Breast epithelium (tissue), 4 donors: ENCODE measurements around the gene SCN2B. TPM values are rescaled to one million over a fixed set of nuclear protein-coding genes. Genes with fewer than 3 reads are reported as not detected.

Source experiments
- DNase-seq, 2 donors: peaks; one replicate each; pipeline ENCODE4 v3.0.0-alpha.2; 2019; ENCODE audit warnings: low spot score in 2 of 2
- H3K27ac ChIP-seq, 2 donors: fragments of 200-600 bp; sonication (generic) in 1 of 2; one replicate each; pipeline ENCODE4 v1.5.1; 2016 to 2019; ENCODE audit warnings: mild to moderate bottlenecking in 1 of 2
- H3K27me3 ChIP-seq, 2 donors: fragments of 200-600 bp; sonication (generic) in 1 of 2; one replicate each; pipeline versions ENCODE4 v1.5.1 to v1.6.0; 2017 to 2019; ENCODE audit warnings: control low read depth in 1 of 2, mild to moderate bottlenecking in 1 of 2
- H3K36me3 ChIP-seq: fragments of 200-600 bp; one replicate; pipeline ENCODE4 v1.5.1; 2019
- H3K4me1 ChIP-seq, 2 donors: fragments of 200-600 bp; sonication (generic); one replicate each; pipeline ENCODE4 v1.5.1; 2016 to 2019; ENCODE audit warnings: control low read depth in 1 of 2
- H3K4me3 ChIP-seq, 3 donors: fragments of 200-600 bp; sonication (generic); 1 replicate in 2 of 3; 2 replicates in 1 of 3; pipeline ENCODE4 v1.5.1; 2016 to 2019; ENCODE audit warnings: mild to moderate bottlenecking in 3 of 3, moderate library complexity in 2 of 3
- H3K9me3 ChIP-seq, 2 donors: fragments of 200-600 bp; sonication (generic) in 1 of 2; one replicate each; pipeline ENCODE4 v1.5.1; 2016 to 2019; ENCODE audit warnings: control low read depth in 1 of 2
- POLR2A ChIP-seq: fragments of 450-650 bp; IDR thresholded peaks from one replicate; pipeline ENCODE4 v1.6.1; 2016; ENCODE audit warnings: antibody characterized with exemption, mild to moderate bottlenecking, moderate library complexity
- POLR2AphosphoS5 ChIP-seq, 3 donors: sonication (generic); formaldehyde crosslinking; IDR thresholded peaks; one replicate each; pipeline ENCODE4 v1.6.1; 2017; ENCODE audit warnings: antibody characterized with exemption in 3 of 3
- intact Hi-C: fragments of 100-400 bp; cut with DNase I; formaldehyde crosslinking; loops from one replicate; pipeline ENCODE4 v1.15.1; 2023; ENCODE audit warnings: low total_unique reads
- total RNA-seq, 3 donors: library from RNA; depleted of rRNA; stranded (reverse); fragments of >200 nt; gene quantifications; one replicate each; pipeline ENCODE4 v1.1.0, GENCODE V29; 2016
- TF ChIP-seq, protein P1 (sequence below), 3 donors: fragments of 450-650 bp; IDR thresholded peaks; one replicate each; pipeline ENCODE4 v1.5.1; 2016 to 2017; ENCODE audit warnings: antibody characterized with exemption in 3 of 3, mild to moderate bottlenecking in 3 of 3, moderate library complexity in 3 of 3

Gene SCN2B
- total RNA-seq, 3 donors from 2014 or later = under 0.01 to 0.88 (median 0.16) TPM

DNA sequence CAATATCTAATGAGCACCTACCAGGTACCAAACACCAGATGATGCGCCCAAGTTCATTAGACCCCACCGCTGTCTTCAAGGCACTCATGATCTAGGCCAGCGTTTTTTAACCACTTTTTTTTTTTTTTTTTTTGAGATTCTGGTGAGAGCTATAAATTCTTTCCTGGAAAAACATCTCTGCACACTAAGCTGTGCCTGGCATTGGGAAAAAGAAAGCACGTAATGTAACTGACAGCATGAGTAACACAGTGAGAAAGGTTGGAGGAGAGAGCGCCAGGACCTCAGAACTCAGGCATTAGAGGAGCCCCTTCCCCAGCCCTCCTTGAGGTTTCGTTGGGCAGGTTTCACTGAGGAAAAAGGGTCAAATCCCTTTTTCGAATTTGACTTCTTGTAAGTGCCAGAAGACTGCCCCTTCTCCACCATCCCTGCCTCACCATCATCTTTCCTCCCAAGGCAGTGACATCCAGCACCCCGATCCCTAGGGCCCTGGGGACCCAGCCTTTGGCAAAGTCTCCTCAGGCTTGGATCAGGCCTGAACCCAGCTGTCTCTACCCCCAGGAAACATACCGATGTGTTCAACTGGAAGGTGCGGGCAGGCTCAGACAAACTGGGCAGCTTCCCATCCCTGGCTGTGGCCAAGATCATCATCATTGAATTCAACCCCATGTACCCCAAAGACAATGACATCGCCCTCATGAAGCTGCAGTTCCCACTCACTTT lies 63.6 kb downstream of the SCN2B start:
- H3K4me3 ChIP-seq = no peak overlapping the region
- no peaks in the 10 kb centered on the region for H3K9me3 ChIP-seq
- H3K4me1 ChIP-seq = no peaks in the 10 kb centered on the region
- H3K27ac ChIP-seq = no peak overlapping the region
- peaks cover 0 to 4% of the 10 kb centered on the region in 2 donors for H3K27me3 ChIP-seq
- H3K36me3 ChIP-seq = no peaks in the 10 kb centered on the region
- no peak for DNase-seq
- TF ChIP-seq, protein P1, sequence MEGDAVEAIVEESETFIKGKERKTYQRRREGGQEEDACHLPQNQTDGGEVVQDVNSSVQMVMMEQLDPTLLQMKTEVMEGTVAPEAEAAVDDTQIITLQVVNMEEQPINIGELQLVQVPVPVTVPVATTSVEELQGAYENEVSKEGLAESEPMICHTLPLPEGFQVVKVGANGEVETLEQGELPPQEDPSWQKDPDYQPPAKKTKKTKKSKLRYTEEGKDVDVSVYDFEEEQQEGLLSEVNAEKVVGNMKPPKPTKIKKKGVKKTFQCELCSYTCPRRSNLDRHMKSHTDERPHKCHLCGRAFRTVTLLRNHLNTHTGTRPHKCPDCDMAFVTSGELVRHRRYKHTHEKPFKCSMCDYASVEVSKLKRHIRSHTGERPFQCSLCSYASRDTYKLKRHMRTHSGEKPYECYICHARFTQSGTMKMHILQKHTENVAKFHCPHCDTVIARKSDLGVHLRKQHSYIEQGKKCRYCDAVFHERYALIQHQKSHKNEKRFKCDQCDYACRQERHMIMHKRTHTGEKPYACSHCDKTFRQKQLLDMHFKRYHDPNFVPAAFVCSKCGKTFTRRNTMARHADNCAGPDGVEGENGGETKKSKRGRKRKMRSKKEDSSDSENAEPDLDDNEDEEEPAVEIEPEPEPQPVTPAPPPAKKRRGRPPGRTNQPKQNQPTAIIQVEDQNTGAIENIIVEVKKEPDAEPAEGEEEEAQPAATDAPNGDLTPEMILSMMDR (IDR thresholded peaks at IDR 0.05) = no peak
- TF ChIP-seq POLR2AphosphoS5 (IDR thresholded peaks at IDR 0.05) (no peak), POLR2A (no peak)
- intact Hi-C loops = no loop called here

Other genes with a start within 250 kb of the SCN2B start
- 10 to 100 TPM in 2 of 3 donors, under 1 TPM in 1; 0.32 to 34.0 (median 12.5) TPM for gene TMPRSS13, start 247.2 kb downstream of the SCN2B start, total RNA-seq
- 10 to 100 TPM in 2 of 3 donors, 1 to 10 TPM in 1; 9.8 to 47.5 (median 13.3) TPM for gene IL10RA, start 190.2 kb downstream of the SCN2B start, total RNA-seq
- gene TMPRSS4, start 99.6 kb downstream of the SCN2B start, total RNA-seq = under 1 TPM in 1 of 3 donors, not detected in 2; 0.98 TPM
- gene SMIM35, start 89.7 kb downstream of the SCN2B start, total RNA-seq = not detected
- gene SCN4B, start 23.8 kb downstream of the SCN2B start, total RNA-seq = 1 to 10 TPM; 3.3 to 7.9 (median 3.7) TPM
- gene JAML, start 48.4 kb upstream of the SCN2B start, total RNA-seq = 10 to 100 TPM in 2 of 3 donors, 1 to 10 TPM in 1; 2.3 to 16.0 (median 15.7) TPM
- 10 to 100 TPM in 2 of 3 donors, under 1 TPM in 1; 0.64 to 23.0 (median 13.1) TPM for gene MPZL3, start 75.7 kb upstream of the SCN2B start, total RNA-seq
- gene MPZL2, start 87.7 kb upstream of the SCN2B start, total RNA-seq = 10 to 100 TPM in 2 of 3 donors, 1 to 10 TPM in 1; 4.6 to 73.1 (median 70.7) TPM
- 1 to 10 TPM in 2 of 3 donors, under 1 TPM in 1; 0.66 to 6.0 (median 2.1) TPM for gene CD3E, start 128.1 kb upstream of the SCN2B start, total RNA-seq
- gene CD3D, start 166.1 kb upstream of the SCN2B start, total RNA-seq = 1 to 10 TPM; 2.6 to 4.8 (median 3.5) TPM
- 100 to 1,000 TPM in 1 of 3 donors, 1 to 10 TPM in 1, under 1 TPM in 1; 0.80 to 122 (median 1.2) TPM for gene CD3G, start 167.7 kb upstream of the SCN2B start, total RNA-seq
- 10 to 100 TPM; 39.0 to 51.5 (median 51.5) TPM for gene UBE4A, start 183.0 kb upstream of the SCN2B start, total RNA-seq
- 10 to 100 TPM; 45.1 to 66.4 (median 56.0) TPM for gene ATP5MG, start 225.0 kb upstream of the SCN2B start, total RNA-seq